HG02610 (cell line): ENCODE data around the gene IDH3A.

Experiments used
- ATAC-seq: cut with Tn5 transposase; IDR thresholded peaks from one replicate; pipeline ENCODE4 v1.9.1; 2021; ENCODE audit warnings: mild to moderate bottlenecking, moderate library complexity; ENCODE audit not compliant: unreplicated experiment

The IDH3A gene

GRCh38 chr15:78149068-78149804 is at the start of gene IDH3A:
IDH3A (plus strand) TSS chr15:78149362; CDS start chr15:78149404, 42 bp downstream.
- peak; percentile 83 for ATAC-seq

- no peak for ATAC-seq
Observed at GRCh38 chr15:78100886-78101285, 48.3 kb upstream of the IDH3A start.

DNA sequence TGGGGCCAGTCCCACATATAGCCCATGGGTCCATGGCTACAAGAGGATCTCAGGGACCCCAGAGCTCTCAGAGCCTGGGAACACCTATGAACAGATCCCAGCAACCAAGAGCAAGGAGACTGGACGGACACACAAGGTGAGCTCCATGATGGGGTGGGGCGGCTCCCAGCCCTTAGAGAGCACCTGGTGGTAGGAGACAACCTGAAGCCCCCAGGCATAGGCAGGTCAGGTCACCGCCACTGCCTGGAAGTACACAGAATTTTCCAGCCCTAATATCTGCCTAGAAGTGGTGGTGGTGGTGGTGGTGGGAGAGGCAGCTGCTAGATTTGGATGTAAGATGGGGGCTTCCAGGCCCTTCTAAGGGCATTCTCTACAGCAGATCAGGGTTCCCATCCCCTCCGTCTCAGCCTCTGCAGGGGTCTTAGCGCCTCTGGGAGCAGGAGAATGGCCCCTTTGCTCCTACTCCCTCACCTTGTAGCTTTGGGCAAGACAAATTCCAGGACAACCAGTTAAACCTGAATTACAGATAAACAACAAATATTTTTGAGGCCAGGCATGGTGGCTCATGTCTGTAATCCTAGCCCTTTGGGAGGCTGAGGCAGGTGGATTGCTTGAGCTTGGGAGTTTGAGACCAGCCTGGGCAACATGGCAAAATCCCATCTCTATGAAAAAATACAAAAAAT is 47.6 kb upstream of the IDH3A start:
- no peak for ATAC-seq

DNA sequence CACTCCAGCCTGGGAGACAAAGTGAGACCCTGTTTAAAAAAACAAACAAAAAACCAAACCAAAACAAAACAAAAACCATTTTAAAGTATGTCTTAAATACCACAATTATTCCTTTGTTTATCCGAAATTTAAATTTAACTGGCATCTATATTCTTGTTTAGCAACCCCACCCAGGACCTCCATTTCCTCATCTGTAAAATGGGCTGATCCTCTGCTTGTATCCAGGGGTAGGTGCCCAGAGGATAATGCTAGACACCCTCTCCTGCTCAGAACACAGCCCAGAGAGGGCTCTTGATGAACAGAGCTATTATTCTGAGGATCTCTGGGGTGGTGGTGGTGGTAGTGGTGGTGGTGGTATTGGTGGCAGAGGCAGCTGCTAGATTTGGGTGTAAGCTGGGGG is 47.0 kb upstream of the IDH3A start:
- no peak for ATAC-seq

GRCh38 chr15:78102741-78103140 is 46.4 kb upstream of the IDH3A start:
- ATAC-seq: no peak

DNA sequence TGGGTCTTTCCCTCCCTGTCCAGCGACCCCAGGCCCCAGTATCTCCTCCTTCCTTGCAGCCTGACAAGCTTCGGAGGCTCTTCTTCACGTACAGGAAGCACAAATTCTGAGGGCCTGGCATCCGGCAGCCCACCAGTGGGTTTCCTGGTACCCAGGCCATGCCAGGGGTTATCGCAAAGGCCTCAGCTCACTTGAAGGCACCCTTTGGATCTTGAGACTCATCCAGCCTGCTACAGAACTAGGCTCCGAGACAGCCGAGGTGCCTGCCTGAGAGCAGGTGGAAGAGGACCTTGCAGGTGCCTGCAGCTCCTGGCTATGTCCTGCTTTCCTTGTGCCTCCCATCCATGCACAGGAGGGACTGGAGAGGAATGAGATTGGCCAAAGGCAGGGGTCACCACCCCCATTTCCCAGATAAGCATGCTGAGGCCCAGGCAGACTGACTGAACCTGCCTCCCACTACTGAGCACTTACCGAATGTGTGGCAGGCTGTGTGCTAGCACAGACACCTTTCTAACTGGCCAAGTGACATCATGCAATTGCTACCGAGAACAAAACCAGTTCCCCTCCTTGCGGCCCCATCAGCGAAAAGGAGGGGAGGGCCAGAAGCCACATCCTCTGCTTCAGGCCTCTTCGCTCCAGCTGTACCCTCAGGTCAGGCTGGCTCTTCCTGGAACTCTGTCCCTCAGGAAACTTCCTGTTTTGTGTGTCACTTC is 45.6 kb upstream of the IDH3A start:
- ATAC-seq: peak; percentile 83

DNA sequence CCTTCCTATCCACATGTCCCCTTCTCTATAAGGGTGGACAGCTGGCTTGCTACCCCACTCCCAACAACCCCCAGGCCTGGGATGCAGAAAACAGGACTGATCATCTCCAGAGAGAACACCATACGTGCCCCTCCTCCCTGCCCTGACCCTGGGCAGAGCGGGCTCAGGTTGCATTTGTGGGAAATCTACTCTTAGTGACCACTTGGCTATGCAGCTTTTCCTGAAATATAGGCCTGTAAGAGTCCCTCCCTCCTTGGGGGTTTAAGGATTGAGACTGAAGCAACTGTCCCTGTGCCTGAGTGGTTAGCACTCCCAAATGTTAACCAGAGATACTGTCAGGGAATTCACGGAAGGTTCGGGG is 45.1 kb upstream of the IDH3A start:
- ATAC-seq: no peak

GRCh38 chr15:78104566-78105475 is 44.3 kb upstream of the IDH3A start:
- no peak for ATAC-seq

DNA sequence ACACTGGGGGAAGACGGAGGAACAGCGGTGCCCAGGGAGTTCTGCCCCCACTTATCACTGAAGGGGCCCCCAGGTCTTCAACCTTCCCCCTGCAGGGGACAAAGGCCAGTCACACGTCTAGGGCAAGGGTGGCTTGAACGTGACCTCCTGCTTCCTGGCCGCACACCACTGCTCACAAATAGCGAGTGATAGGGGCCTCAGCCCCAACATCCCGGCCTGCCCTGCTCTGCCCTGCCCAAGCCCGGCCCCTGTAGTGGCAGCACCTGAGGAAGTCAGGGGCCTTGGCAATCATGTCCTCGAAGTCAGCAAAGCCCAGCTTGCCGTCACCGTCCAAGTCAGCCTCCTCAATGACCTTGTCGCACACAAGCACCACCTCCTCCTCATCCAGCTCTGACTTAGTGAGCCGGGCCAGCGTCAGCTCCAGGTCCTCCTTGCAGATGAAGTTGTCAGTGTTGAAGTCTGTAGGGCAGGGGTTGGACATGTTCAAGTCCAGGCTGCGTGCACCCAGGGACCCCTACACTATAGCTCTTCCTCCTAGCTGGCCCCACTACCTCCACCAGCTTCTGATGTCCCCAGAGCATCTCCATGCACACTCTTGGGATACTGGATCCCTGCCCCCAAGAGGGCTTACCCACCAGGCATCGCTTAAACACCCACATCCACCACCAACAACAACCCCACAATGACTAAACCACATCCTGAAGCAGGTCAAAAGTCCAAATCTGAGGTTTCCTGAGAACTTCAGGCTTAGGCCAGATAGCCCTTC is 43.5 kb upstream of the IDH3A start:
- no peak for ATAC-seq

DNA sequence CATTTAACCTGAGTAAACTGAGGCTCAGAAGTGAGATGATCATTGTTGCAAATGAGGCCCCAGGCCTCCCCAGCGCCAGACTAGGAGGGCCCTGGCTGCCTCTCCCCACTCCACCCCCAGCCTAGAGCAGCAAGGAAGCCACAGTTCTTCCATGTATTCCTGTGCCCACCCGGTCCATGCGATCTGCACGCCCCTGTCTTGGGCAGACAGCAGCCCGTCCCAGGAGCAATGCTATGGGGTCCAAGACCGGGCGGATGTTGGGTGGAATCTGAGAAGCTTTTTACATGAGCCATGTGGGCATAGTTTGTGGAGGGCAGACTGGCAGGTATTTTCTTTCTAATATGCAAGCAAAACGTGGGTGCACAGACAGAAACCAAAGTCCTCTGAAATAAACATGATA is 41.7 kb upstream of the IDH3A start:
- no peak for ATAC-seq

GRCh38 chr15:78108300-78109084 is 40.7 kb upstream of the IDH3A start:
- ATAC-seq: no peak

- ATAC-seq: no peak
Observed at GRCh38 chr15:78109156-78109555, 40.0 kb upstream of the IDH3A start.

DNA sequence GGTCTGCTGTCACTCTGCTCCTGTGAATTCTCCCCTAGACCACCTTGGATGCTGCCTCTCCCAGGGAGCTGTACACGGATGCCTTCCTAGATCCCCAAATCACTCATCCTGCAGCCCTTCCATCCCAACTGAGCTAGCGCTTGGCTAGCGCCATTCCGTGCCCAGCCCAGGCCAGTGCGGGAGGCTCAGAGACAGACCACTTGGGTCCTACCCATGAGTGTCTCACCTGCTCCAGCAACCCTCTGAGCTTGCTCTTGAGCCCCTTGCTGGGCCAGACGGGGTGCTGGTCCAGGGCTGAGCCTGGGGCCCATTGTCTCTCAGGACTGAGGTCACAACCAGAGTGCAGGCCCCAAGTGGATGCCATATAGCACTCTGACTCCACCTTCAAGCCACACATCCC is 39.1 kb upstream of the IDH3A start:
- ATAC-seq: no peak

GRCh38 chr15:78110916-78111475 is 38.2 kb upstream of the IDH3A start:
- ATAC-seq: no peak

GRCh38 chr15:78111788-78112187 is 37.4 kb upstream of the IDH3A start:
- no peak for ATAC-seq

DNA sequence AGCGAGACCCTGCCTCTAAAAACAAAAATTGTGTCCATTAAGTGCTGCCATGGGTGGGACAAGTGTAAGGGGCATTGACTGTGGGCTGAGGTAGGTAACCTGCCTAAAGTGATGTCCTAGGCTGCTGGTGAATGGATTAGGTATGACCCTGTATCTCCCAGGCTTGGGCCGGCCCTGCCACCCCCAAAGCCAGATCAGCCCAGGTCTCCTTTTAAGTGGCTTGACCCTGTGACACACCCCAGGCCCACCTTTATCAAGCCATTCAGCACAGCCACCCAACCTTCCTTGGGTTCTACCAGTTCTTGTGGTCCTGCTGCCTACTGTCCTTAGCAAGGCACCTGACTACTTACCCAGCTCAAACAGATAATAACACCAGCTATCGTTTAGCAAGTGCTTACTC is 36.6 kb upstream of the IDH3A start:
- ATAC-seq: no peak

- no peak for ATAC-seq
Observed at GRCh38 chr15:78120523-78120922, 28.6 kb upstream of the IDH3A start.

DNA sequence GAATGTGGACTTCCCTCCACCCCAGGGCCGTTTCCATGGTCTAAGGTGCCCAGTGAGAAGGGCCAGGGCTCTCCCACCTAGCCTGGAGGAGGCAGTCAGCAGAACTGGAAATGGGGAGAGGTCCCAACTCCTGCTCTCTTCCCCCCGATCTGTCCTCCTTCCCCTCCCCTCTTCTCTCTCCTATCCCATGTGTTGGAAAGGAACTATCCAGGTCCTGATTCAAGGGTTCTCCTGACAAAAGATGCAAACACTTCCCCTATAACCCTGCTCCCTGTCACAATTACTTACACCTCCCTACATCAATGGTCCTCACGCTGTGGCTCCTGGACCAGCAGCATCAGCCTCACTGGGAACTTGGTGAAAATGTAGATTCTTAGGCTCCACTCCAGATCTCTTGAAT is 23.9 kb upstream of the IDH3A start:
- ATAC-seq: no peak

- no peak for ATAC-seq
Observed at GRCh38 chr15:78127882-78128281, 21.3 kb upstream of the IDH3A start.
